ENCODE measurements around the gene CIC. TPM values are rescaled to one million over a fixed set of nuclear protein-coding genes. Genes with fewer than 3 reads are reported as not detected.

The CIC gene
- total RNA-seq, 1 experiment from 2014 or later, result 54.0 TPM

DNA sequence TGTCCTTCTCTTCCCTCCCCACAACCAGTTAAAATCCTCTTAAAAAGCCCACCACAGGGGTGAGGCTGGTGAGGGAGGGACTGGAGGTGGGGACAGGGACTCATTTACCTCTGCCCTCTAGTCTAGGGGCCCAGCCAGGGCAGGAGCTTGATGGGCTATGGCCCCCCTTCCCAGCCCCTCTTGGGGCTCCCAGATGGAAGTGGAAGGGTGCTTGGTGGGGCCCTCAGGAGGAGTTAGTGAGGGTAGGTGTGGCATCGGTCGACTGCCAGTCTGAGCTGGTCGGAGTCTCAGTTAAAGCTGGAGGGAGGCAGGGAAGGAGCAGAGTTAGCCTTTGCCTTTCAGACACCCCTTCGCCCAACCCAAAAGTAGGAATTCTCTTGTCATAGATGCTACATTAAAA is 38.5 kb upstream of the CIC start:
- no peak overlapping the region for H3K23ac ChIP-seq (ENCODE audit: insufficient read length, low read depth, low read length)
- no peaks in the 10 kb centered on the region for H4K20me1 ChIP-seq (ENCODE audit: control insufficient read depth, insufficient read depth, insufficient read length)
- H2BK12ac ChIP-seq (ENCODE audit: insufficient read length, low read depth, low read length), result no peak overlapping the region
- H3K14ac ChIP-seq (ENCODE audit: insufficient read depth, low read length), result no peak overlapping the region
- no peak overlapping the region for H3K18ac ChIP-seq (ENCODE audit: insufficient read length, low read depth, low read length)
- H2BK20ac ChIP-seq (ENCODE audit: low read depth, low read length, poor library complexity, severe bottlenecking), result no peak overlapping the region
- peaks cover 2% of the 10 kb centered on the region; the same call in 1 of the 2 replicates for H3K79me2 ChIP-seq (ENCODE audit: insufficient read depth, low read length)
- no peak overlapping the region for H2AK5ac ChIP-seq (ENCODE audit: insufficient read length, low read length)
- no peaks in the 10 kb centered on the region for H3K9me3 Mint-ChIP-seq
- H3K23me2 ChIP-seq (ENCODE audit: insufficient read length, low read depth, low read length, poor library complexity, severe bottlenecking), result no peaks in the 10 kb centered on the region
- no peak overlapping the region for H2BK15ac ChIP-seq (ENCODE audit: low read depth, low read length)
- H3K4me3 Mint-ChIP-seq, result no peak overlapping the region
- TF ChIP-seq, protein P1, sequence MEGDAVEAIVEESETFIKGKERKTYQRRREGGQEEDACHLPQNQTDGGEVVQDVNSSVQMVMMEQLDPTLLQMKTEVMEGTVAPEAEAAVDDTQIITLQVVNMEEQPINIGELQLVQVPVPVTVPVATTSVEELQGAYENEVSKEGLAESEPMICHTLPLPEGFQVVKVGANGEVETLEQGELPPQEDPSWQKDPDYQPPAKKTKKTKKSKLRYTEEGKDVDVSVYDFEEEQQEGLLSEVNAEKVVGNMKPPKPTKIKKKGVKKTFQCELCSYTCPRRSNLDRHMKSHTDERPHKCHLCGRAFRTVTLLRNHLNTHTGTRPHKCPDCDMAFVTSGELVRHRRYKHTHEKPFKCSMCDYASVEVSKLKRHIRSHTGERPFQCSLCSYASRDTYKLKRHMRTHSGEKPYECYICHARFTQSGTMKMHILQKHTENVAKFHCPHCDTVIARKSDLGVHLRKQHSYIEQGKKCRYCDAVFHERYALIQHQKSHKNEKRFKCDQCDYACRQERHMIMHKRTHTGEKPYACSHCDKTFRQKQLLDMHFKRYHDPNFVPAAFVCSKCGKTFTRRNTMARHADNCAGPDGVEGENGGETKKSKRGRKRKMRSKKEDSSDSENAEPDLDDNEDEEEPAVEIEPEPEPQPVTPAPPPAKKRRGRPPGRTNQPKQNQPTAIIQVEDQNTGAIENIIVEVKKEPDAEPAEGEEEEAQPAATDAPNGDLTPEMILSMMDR (conservative IDR thresholded peaks at IDR 0.05), result no peak
- H2BK5ac ChIP-seq (ENCODE audit: insufficient read length, low read length), result no peak overlapping the region
- WGBS (ENCODE audit: extremely low coverage, insufficient read length, low lambda C conversion rate), result no CpG with 5 or more reads among the region's 4 CpGs
- no peak overlapping the region for H4K5ac ChIP-seq (ENCODE audit: insufficient read length, low read depth, low read length)
- no peaks in the 10 kb centered on the region for H3K27me3 ChIP-seq (ENCODE audit: insufficient read depth, low read length)
- no peak overlapping the region for H2AFZ ChIP-seq (ENCODE audit: low read length)
- no peak overlapping the region for H4K8ac ChIP-seq (replicated peaks; ENCODE audit: insufficient read length, low read depth, low read length)
- no peak overlapping the region for H3T11ph ChIP-seq (ENCODE audit: low read length)
- H3K4ac ChIP-seq (ENCODE audit: low read depth, low read length), result no peak overlapping the region
- no peak overlapping the region for H2BK120ac ChIP-seq (ENCODE audit: low read depth, low read length, poor library complexity, severe bottlenecking)
- peaks cover 0 to 6% of the 10 kb centered on the region in 2 experiments; a peak in 1 of 4 replicates for H3K4me1 Mint-ChIP-seq
- no peaks in the 10 kb centered on the region for H3K4me1 ChIP-seq (ENCODE audit: insufficient read depth, low read length)
- H3K27ac Mint-ChIP-seq, result no peak overlapping the region
- H4K91ac ChIP-seq (ENCODE audit: insufficient read length, low read depth, low read length), result no peak overlapping the region
- H3K9ac ChIP-seq (ENCODE audit: extremely low read depth, insufficient read length, low read length), result no peak overlapping the region
- H3K36me3 Mint-ChIP-seq (ENCODE audit: insufficient read depth in 1 of 3, low read depth in 3 of 3), result peaks cover 47 to 92% (median 89%) of the 10 kb centered on the region in 3 experiments; a peak in 6 of 7 replicates
- DNase-seq, result no peak
- no peaks in the 10 kb centered on the region for H3K79me1 ChIP-seq (ENCODE audit: insufficient read depth, low read depth, low read length, poor library complexity, severe bottlenecking)
- H3K56ac ChIP-seq (ENCODE audit: insufficient read length, low read depth, low read length), result no peak overlapping the region
- H3K4me2 ChIP-seq (ENCODE audit: insufficient read depth, insufficient read length, low read length), result no peak overlapping the region
- H3K9me3 ChIP-seq (ENCODE audit: control insufficient read depth, low read depth, low read length), result no peaks in the 10 kb centered on the region
- H3K27ac ChIP-seq (ENCODE audit: insufficient read length, low read depth, low read length), result no peak overlapping the region
- no peaks in the 10 kb centered on the region; the same call in 1 of the 2 replicates for H3K27me3 Mint-ChIP-seq (ENCODE audit: low read depth)
